ENCODE data around the gene PITPNM3. TPM values are rescaled to one million over a fixed set of nuclear protein-coding genes. Genes with fewer than 3 reads are reported as not detected.

Gene PITPNM3
- total RNA-seq, 2 experiments from 2014 or later = 0.69 to 0.72 TPM

- DNase-seq (peak; percentile 87), ATAC-seq (peak; percentile 65)
- no peaks in the 10 kb centered on the region for H3K36me3 Mint-ChIP-seq (ENCODE audit: low read depth)
- intact Hi-C loops (cut with DNase I, micrococcal nuclease) = loop anchor here (1.0 to 10.0 kb wide), 6 partner anchors 145 to 835 kb away; no protein-coding TSS in a partner anchor
- ChIA-PET CTCF (interaction anchor here (0.6 kb wide), 2 partner anchors 636 to 796 kb away, joined by 3 read pairs; no protein-coding TSS in a partner anchor), POLR2A (no interaction called here)
- no peak overlapping the region for H3K4me3 Mint-ChIP-seq
- H3K27me3 Mint-ChIP-seq = peaks cover 12% of the 10 kb centered on the region
- no peaks in the 10 kb centered on the region for H3K9me3 Mint-ChIP-seq (ENCODE audit: low read depth)
- no peak overlapping the region for H3K27ac Mint-ChIP-seq
- peaks cover 2% of the 10 kb centered on the region for H3K4me1 Mint-ChIP-seq
Observed at GRCh38 chr17:6421700-6422604, 134.4 kb downstream of the PITPNM3 start.

GRCh38 chr17:6420173-6420641, 136.1 kb downstream of the PITPNM3 start:
- H3K4me3 Mint-ChIP-seq = no peak overlapping the region
- intact Hi-C loops (cut with DNase I, micrococcal nuclease) = loop anchor here (5.0 to 10.0 kb wide), 4 partner anchors 143 to 713 kb away; no protein-coding TSS in a partner anchor
- CTCF ChIA-PET = interaction anchor here (0.6 to 1.1 kb wide), 2 partner anchors 143 to 825 kb away, joined by 3 read pairs; no protein-coding TSS in a partner anchor
- no peaks in the 10 kb centered on the region for H3K36me3 Mint-ChIP-seq (ENCODE audit: low read depth)
- ATAC-seq (peak; percentile 23), DNase-seq (peak; percentile 60)
- POLR2A ChIA-PET = no interaction called here
- H3K27ac Mint-ChIP-seq = no peak overlapping the region
- H3K9me3 Mint-ChIP-seq (ENCODE audit: low read depth) = no peaks in the 10 kb centered on the region
- peaks cover 12% of the 10 kb centered on the region for H3K27me3 Mint-ChIP-seq
- H3K4me1 Mint-ChIP-seq = no peaks in the 10 kb centered on the region

- CTCF ChIA-PET = interaction anchor here (0.6 to 1.4 kb wide), 2 partner anchors 27 to 129 kb away, joined by 3 read pairs; no protein-coding TSS in a partner anchor
- no peak for DNase-seq
- H3K9me3 Mint-ChIP-seq (ENCODE audit: low read depth) = no peaks in the 10 kb centered on the region
- H3K27me3 Mint-ChIP-seq = peaks cover 10% of the 10 kb centered on the region
- intact Hi-C loops (cut with DNase I, micrococcal nuclease) = no loop called here
- no peaks in the 10 kb centered on the region for H3K36me3 Mint-ChIP-seq (ENCODE audit: low read depth)
- no peak overlapping the region for H3K27ac Mint-ChIP-seq
- no peaks in the 10 kb centered on the region for H3K4me1 Mint-ChIP-seq
- POLR2A ChIA-PET = no interaction called here
- ATAC-seq = no peak
- H3K4me3 Mint-ChIP-seq = no peak overlapping the region
Observed at GRCh38 chr17:6415616-6416015, 140.7 kb downstream of the PITPNM3 start.

- Mint-ChIP-seq H3K27me3 (peaks cover 7% of the 10 kb centered on the region), H3K36me3 (ENCODE audit: low read depth) (no peaks in the 10 kb centered on the region), H3K27ac (no peak overlapping the region), H3K4me1 (no peaks in the 10 kb centered on the region), H3K4me3 (no peak overlapping the region), H3K9me3 (ENCODE audit: low read depth) (no peaks in the 10 kb centered on the region)
- CTCF ChIA-PET = interaction anchor here (0.6 to 1.1 kb wide), 9 partner anchors 15 to 826 kb away, joined by 3 to 4 read pairs (median 4); no protein-coding TSS in a partner anchor
- ATAC-seq = peak; percentile 55
- intact Hi-C loops (cut with DNase I, micrococcal nuclease) = loop anchor here (1.0 to 5.0 kb wide), 3 partner anchors 126 to 821 kb away; partner anchors contain the start of gene WSCD1 (in 1 of the 2)
- POLR2A ChIA-PET = no interaction called here
- DNase-seq = no peak
Observed at GRCh38 chr17:6413065-6413464, 143.3 kb downstream of the PITPNM3 start.

- intact Hi-C loops (cut with DNase I, micrococcal nuclease) = no loop called here
- Mint-ChIP-seq H3K27ac (no peak overlapping the region), H3K4me3 (no peak overlapping the region), H3K9me3 (ENCODE audit: low read depth) (no peaks in the 10 kb centered on the region), H3K27me3 (peaks cover 16% of the 10 kb centered on the region), H3K36me3 (ENCODE audit: low read depth) (no peaks in the 10 kb centered on the region), H3K4me1 (no peaks in the 10 kb centered on the region)
- ChIA-PET CTCF (interaction anchor here (0.6 kb wide), 1 partner anchor 27 kb away, joined by 3 read pairs; the partner anchor contains the start of gene AIPL1), POLR2A (no interaction called here)
- DNase-seq = no peak
- no peak for ATAC-seq
Observed at GRCh38 chr17:6408735-6409134, 147.6 kb downstream of the PITPNM3 start.

- H3K9me3 Mint-ChIP-seq (ENCODE audit: low read depth) = no peaks in the 10 kb centered on the region
- H3K4me1 Mint-ChIP-seq = no peaks in the 10 kb centered on the region
- H3K4me3 Mint-ChIP-seq = no peak overlapping the region
- intact Hi-C loops (cut with DNase I, micrococcal nuclease) = no loop called here
- no peaks in the 10 kb centered on the region for H3K36me3 Mint-ChIP-seq (ENCODE audit: low read depth)
- H3K27me3 Mint-ChIP-seq = peaks cover 17% of the 10 kb centered on the region
- ChIA-PET CTCF (no interaction called here), POLR2A (no interaction called here)
- no peak for ATAC-seq
- no peak overlapping the region for H3K27ac Mint-ChIP-seq
- no peak for DNase-seq
Observed at GRCh38 chr17:6408276-6408675, 148.1 kb downstream of the PITPNM3 start.

- POLR2A ChIA-PET = no interaction called here
- DNase-seq (no peak), ATAC-seq (no peak)
- peaks cover 12% of the 10 kb centered on the region for H3K27me3 Mint-ChIP-seq
- H3K36me3 Mint-ChIP-seq (ENCODE audit: low read depth) = no peaks in the 10 kb centered on the region
- H3K27ac Mint-ChIP-seq = no peak overlapping the region
- H3K4me3 Mint-ChIP-seq = no peak overlapping the region
- intact Hi-C loops (cut with DNase I, micrococcal nuclease) = no loop called here
- no peaks in the 10 kb centered on the region for H3K4me1 Mint-ChIP-seq
- H3K9me3 Mint-ChIP-seq (ENCODE audit: low read depth) = peaks cover 4% of the 10 kb centered on the region
- CTCF ChIA-PET = no interaction called here
Observed at GRCh38 chr17:6402258-6402657, 154.1 kb downstream of the PITPNM3 start.

Other genes with a start within 250 kb of the PITPNM3 start
- gene AIPL1, start 121.4 kb downstream of the PITPNM3 start, total RNA-seq = not detected
- gene PIMREG, start 112.1 kb downstream of the PITPNM3 start, total RNA-seq = 10 to 100 TPM in 1 of 2 experiments, 1 to 10 TPM in 1; 8.4 to 10.0 TPM
- gene KIAA0753, start 84.2 kb upstream of the PITPNM3 start, total RNA-seq = 10 to 100 TPM; 17.1 to 24.9 TPM
- gene TXNDC17, start 84.5 kb upstream of the PITPNM3 start, total RNA-seq = 100 to 1,000 TPM in 1 of 2 experiments, 10 to 100 TPM in 1; 52.4 to 122 TPM
- gene MED31, start 95.0 kb upstream of the PITPNM3 start, total RNA-seq = 10 to 100 TPM; 17.7 to 24.5 TPM
- gene C17orf100, start 95.2 kb upstream of the PITPNM3 start, total RNA-seq = 1 to 10 TPM; 1.6 to 2.0 TPM
- not detected for gene SLC13A5, start 156.8 kb upstream of the PITPNM3 start, total RNA-seq
- gene XAF1, start 199.5 kb upstream of the PITPNM3 start, total RNA-seq = 10 to 100 TPM; 47.7 to 48.6 TPM
- under 1 TPM; 0.19 to 0.27 TPM for gene FBXO39, start 219.7 kb upstream of the PITPNM3 start, total RNA-seq